Measurements from ENCODE around the gene FAM50A. TPM values are rescaled to one million over a fixed set of nuclear protein-coding genes. Genes with fewer than 3 reads are reported as not detected.

Gene FAM50A
- total RNA-seq = 37.8 TPM

GRCh38 chrX:154443992-154444754 is at the start of gene FAM50A:
Gene FAM50A (plus strand): TSS chrX:154444141. CDS start chrX:154444236, 95 bp downstream.

GRCh38 chrX:154397888-154398667 is 45.9 kb upstream of the FAM50A start, which contains the start of gene RPL10:
Gene RPL10 (plus strand): TSS chrX:154398377. CDS start chrX:154398520, 143 bp downstream.

GRCh38 chrX:154409222-154409871 is 34.6 kb upstream of the FAM50A start, which contains the start of gene DNASE1L1:
Gene DNASE1L1 (minus strand): TSS chrX:154409254. CDS start chrX:154405568, 3,686 bp downstream.

GRCh38 chrX:154428176-154429171 is 15.5 kb upstream of the FAM50A start, which contains the start of gene ATP6AP1:
Gene ATP6AP1 (plus strand): TSS chrX:154428677. CDS start chrX:154428693, 16 bp downstream.

GRCh38 chrX:154436983-154437752 is 6.8 kb upstream of the FAM50A start, which contains the start of gene GDI1:
Gene GDI1 (plus strand): TSS chrX:154437154. CDS start chrX:154437255, 101 bp downstream.

GRCh38 chrX:154458116-154458953 is 14.4 kb downstream of the FAM50A start, which contains the start of gene PLXNA3:
Gene PLXNA3 (plus strand): TSS chrX:154458281. CDS start chrX:154460184, 1,903 bp downstream.

GRCh38 chrX:154478728-154479622 is 35.0 kb downstream of the FAM50A start, which contains the start of gene LAGE3:
Gene LAGE3 (minus strand): TSS chrX:154479281. CDS start chrX:154478915, 366 bp downstream.

GRCh38 chrX:154486396-154487207 is 42.7 kb downstream of the FAM50A start, which contains the start of gene UBL4A:
Gene UBL4A (minus strand): TSS chrX:154486615. CDS start chrX:154486584, 31 bp downstream.

GRCh38 chrX:154490414-154491083 is 46.6 kb downstream of the FAM50A start, which contains the start of gene SLC10A3:
Gene SLC10A3 (minus strand): TSS chrX:154490629. CDS start chrX:154488940, 1,689 bp downstream.

Other genes starting within 250 kb of the FAM50A start
- not detected for gene OPN1MW2, start 224.4 kb upstream of the FAM50A start, total RNA-seq
- not detected for gene OPN1MW3, start 186.6 kb upstream of the FAM50A start, total RNA-seq
- gene TEX28, start 149.0 kb upstream of the FAM50A start, total RNA-seq = not detected
- gene TKTL1, start 148.3 kb upstream of the FAM50A start, total RNA-seq = 2.3 TPM
- 469 TPM for gene FLNA, start 69.5 kb upstream of the FAM50A start, total RNA-seq
- gene EMD, start 64.8 kb upstream of the FAM50A start, total RNA-seq = 23.0 TPM
- 5,669 TPM for gene RPL10, start 45.8 kb upstream of the FAM50A start, total RNA-seq
- gene DNASE1L1, start 34.9 kb upstream of the FAM50A start, total RNA-seq = 17.3 TPM
- 26.3 TPM for gene TAFAZZIN, start 32.6 kb upstream of the FAM50A start, total RNA-seq
- gene ATP6AP1, start 15.5 kb upstream of the FAM50A start, total RNA-seq = 94.4 TPM
- gene GDI1, start 7.0 kb upstream of the FAM50A start, total RNA-seq = 190 TPM
- 31.2 TPM for gene PLXNA3, start 14.1 kb downstream of the FAM50A start, total RNA-seq
- 20.0 TPM for gene LAGE3, start 35.1 kb downstream of the FAM50A start, total RNA-seq
- gene UBL4A, start 42.5 kb downstream of the FAM50A start, total RNA-seq = 30.8 TPM
- gene SLC10A3, start 46.5 kb downstream of the FAM50A start, total RNA-seq = 14.2 TPM
- gene FAM3A, start 72.1 kb downstream of the FAM50A start, total RNA-seq = 24.8 TPM
- 33.1 TPM for gene G6PD, start 102.7 kb downstream of the FAM50A start, total RNA-seq
- 13.2 TPM for gene IKBKG, start 103.5 kb downstream of the FAM50A start, total RNA-seq
- gene CTAG1A, start 141.0 kb downstream of the FAM50A start, total RNA-seq = not detected
- gene CTAG1B, start 175.1 kb downstream of the FAM50A start, total RNA-seq = not detected
- gene CTAG2, start 209.4 kb downstream of the FAM50A start, total RNA-seq = not detected

Data from camera-type eye (tissue), 1 donor.